Neural cell (in vitro differentiated cells): ENCODE results near the gene PACS1. TPM values are rescaled to one million over a fixed set of nuclear protein-coding genes. Genes with fewer than 3 reads are reported as not detected.

Source experiments
- H2AFZ ChIP-seq: fragments of 200-600, 300-800 bp; sonication (generic), shearing (Covaris generic); 2 replicates; pipeline ENCODE4 v1.6.0; 2014; ENCODE audit warnings: low read depth, mild to moderate bottlenecking, antibody characterized with exemption, low read length, moderate library complexity
- H3F3A ChIP-seq: fragments of 200-600 bp; shearing (Covaris generic); 2 replicates; pipeline ENCODE4 v1.6.1; 2016; ENCODE audit warnings: mild to moderate bottlenecking, moderate library complexity, mixed read lengths, antibody characterized with exemption, low read length; ENCODE audit not compliant: insufficient read depth, poor library complexity, severe bottlenecking
- H3K27ac ChIP-seq: fragments of 200-600, 300-800 bp; sonication (generic), shearing (Covaris generic); 2 replicates; pipeline ENCODE4 v1.5.1; 2014; ENCODE audit warnings: mild to moderate bottlenecking, low read length, moderate library complexity
- H3K27me3 ChIP-seq: fragments of 300-800, 200-600 bp; sonication (generic), shearing (Covaris generic); 2 replicates; pipeline ENCODE4 v1.6.0; 2014; ENCODE audit warnings: mild to moderate bottlenecking, low read depth, low read length, moderate library complexity; ENCODE audit not compliant: insufficient read depth
- H3K36me3 ChIP-seq: fragments of 300-800, 200-600 bp; sonication (generic), shearing (Covaris generic); 2 replicates; pipeline ENCODE4 v1.5.1; 2014; ENCODE audit warnings: mild to moderate bottlenecking, antibody characterized with exemption, low read length, moderate library complexity; ENCODE audit not compliant: insufficient read depth
- H3K4me2 ChIP-seq: fragments of 300-800, 200-600 bp; sonication (generic), shearing (Covaris generic); 2 replicates; pipeline ENCODE4 v1.6.0; 2014; ENCODE audit warnings: mild to moderate bottlenecking, low read length
- H3K4me3 ChIP-seq: fragments of 300-800, 200-600 bp; sonication (generic), shearing (Covaris generic); 2 replicates; pipeline ENCODE4 v1.5.1; 2014; ENCODE audit warnings: mild to moderate bottlenecking, low read length, moderate library complexity
- H3K79me2 ChIP-seq: fragments of 200-600 bp; shearing (Covaris generic); replicated peaks from 2 replicates; pipeline ENCODE4 v1.6.0; 2014; ENCODE audit warnings: mild to moderate bottlenecking, low read length, moderate library complexity; ENCODE audit not compliant: insufficient read depth
- H3K9ac ChIP-seq: fragments of 300-800, 200-600 bp; sonication (generic), shearing (Covaris generic); 2 replicates; pipeline ENCODE4 v1.6.1; 2016; ENCODE audit warnings: mild to moderate bottlenecking, low read length, mixed read lengths
- H3K9me2 ChIP-seq: fragments of 200-600 bp; shearing (Covaris generic); 2 replicates; pipeline ENCODE4 v1.6.1; 2016; ENCODE audit warnings: mild to moderate bottlenecking, low read length, mixed read lengths; ENCODE audit not compliant: insufficient read depth
- H3K9me3 ChIP-seq: fragments of 200-600, 300-800 bp; sonication (generic), shearing (Covaris generic); 2 replicates; pipeline ENCODE4 v1.6.1; 2016; ENCODE audit warnings: mild to moderate bottlenecking, mixed run types, low read length, moderate library complexity, mixed read lengths
- H4K20me1 ChIP-seq: fragments of 200-600 bp; shearing (Covaris generic); 2 replicates; pipeline ENCODE4 v1.6.1; 2016; ENCODE audit warnings: mild to moderate bottlenecking, mixed run types; ENCODE audit not compliant: insufficient read depth
- CTCF ChIP-seq: fragments of 450-650 bp; IDR thresholded peaks from 2 replicates; pipeline ENCODE4 v1.5.1; 2014; ENCODE audit warnings: antibody characterized with exemption, mild to moderate bottlenecking, moderate library complexity; ENCODE audit not compliant: poor library complexity, severe bottlenecking
- EP300 ChIP-seq: fragments of 450-650 bp; conservative IDR thresholded peaks from 2 replicates; pipeline ENCODE4 v1.6.1; 2014; ENCODE audit warnings: antibody characterized with exemption, mild to moderate bottlenecking, moderate library complexity; ENCODE audit not compliant: poor library complexity, severe bottlenecking
- EZH2 ChIP-seq: fragments of 200-600, 300-800 bp; shearing (Covaris generic), sonication (generic); IDR thresholded peaks from 2 replicates; pipeline ENCODE4 v1.6.1; 2014; ENCODE audit warnings: antibody characterized with exemption, low read length, borderline replicate concordance, mild to moderate bottlenecking; ENCODE audit not compliant: insufficient read depth, poor library complexity, severe bottlenecking
- MXI1 ChIP-seq: fragments of 450-650 bp; conservative IDR thresholded peaks from 2 replicates; pipeline ENCODE4 v1.6.1; 2014; ENCODE audit warnings: antibody characterized with exemption, mild to moderate bottlenecking; ENCODE audit not compliant: poor library complexity, severe bottlenecking
- POLR2AphosphoS5 ChIP-seq: IDR thresholded peaks from 2 replicates; pipeline ENCODE4 v1.6.1; 2012
- RAD21 ChIP-seq: fragments of 450-650 bp; conservative IDR thresholded peaks from 2 replicates; pipeline ENCODE4 v1.6.1; 2014; ENCODE audit warnings: antibody characterized with exemption, mild to moderate bottlenecking, moderate library complexity
- REST ChIP-seq: IDR thresholded peaks from 2 replicates; pipeline ENCODE4 v1.6.1; 2012; ENCODE audit warnings: borderline replicate concordance
- SMC3 ChIP-seq: fragments of 450-650 bp; conservative IDR thresholded peaks from 2 replicates; pipeline ENCODE4 v1.6.1; 2014; ENCODE audit warnings: antibody characterized with exemption, mild to moderate bottlenecking, moderate library complexity; ENCODE audit not compliant: poor library complexity
- TAF1 ChIP-seq: IDR thresholded peaks from 2 replicates; pipeline ENCODE4 v1.6.1; 2012; ENCODE audit warnings: low read depth
- polyA plus RNA-seq: library from polyadenylated mRNA; depleted of rRNA; stranded (reverse); fragments of >200 nt; gene quantifications from 2 replicates; pipeline ENCODE4 v1.2.3, GENCODE V29; 2014

PACS1 gene
- polyA plus RNA-seq, 1 donor from 2014 or later, result 14.4 TPM

- Histone ChIP-seq H3K4me3 (no peak overlapping the region), H3K36me3 (no peaks in the 10 kb centered on the region), H3K9ac (no peak overlapping the region), H2AFZ (no peak overlapping the region), H3K9me2 (no peaks in the 10 kb centered on the region), H3K27me3 (no peaks in the 10 kb centered on the region), H4K20me1 (no peaks in the 10 kb centered on the region), H3K9me3 (no peaks in the 10 kb centered on the region), H3K4me2 (no peak overlapping the region), H3K79me2 (no peaks in the 10 kb centered on the region), H3F3A (no peaks in the 10 kb centered on the region), H3K27ac (no peak overlapping the region)
- TF ChIP-seq RAD21 (no peak), TAF1 (no peak), MXI1 (no peak), REST (no peak), EP300 (no peak), CTCF (no peak), POLR2AphosphoS5 (no peak), EZH2 (no peak), SMC3 (no peak)
Observed at GRCh38 chr11:66104057-66104638, 34.1 kb downstream of the PACS1 start.

GRCh38 chr11:66106786-66107599, 36.9 kb downstream of the PACS1 start:
- Histone ChIP-seq H3K27me3 (no peaks in the 10 kb centered on the region), H3K9me2 (no peaks in the 10 kb centered on the region), H3K27ac (no peak overlapping the region), H3K9ac (no peak overlapping the region), H3K4me3 (no peak overlapping the region), H4K20me1 (no peaks in the 10 kb centered on the region), H3K36me3 (no peaks in the 10 kb centered on the region), H3K79me2 (no peaks in the 10 kb centered on the region), H2AFZ (no peak overlapping the region), H3K9me3 (no peaks in the 10 kb centered on the region), H3K4me2 (no peak overlapping the region), H3F3A (no peaks in the 10 kb centered on the region)
- TF ChIP-seq EP300, result no peak
- no peak for TF ChIP-seq CTCF
- no peak for TF ChIP-seq SMC3
- no peak for TF ChIP-seq EZH2
- no peak for TF ChIP-seq RAD21
- no peak for TF ChIP-seq TAF1
- TF ChIP-seq POLR2AphosphoS5, result no peak
- no peak for TF ChIP-seq REST
- TF ChIP-seq MXI1, result no peak
